SU-DHL-6 (cell line): Measurements from ENCODE around the gene LCN9.

Experiments used
- CTCF ChIP-seq: fragments of 200-600 bp; sonication (generic); IDR thresholded peaks from one replicate; pipeline ENCODE4 v1.5.1; 2017; ENCODE audit warnings: antibody characterized with exemption, mild to moderate bottlenecking, low read length, moderate library complexity; ENCODE audit not compliant: insufficient read depth, poor library complexity, severe bottlenecking
- EZH2phosphoT487 ChIP-seq: fragments of 200-600 bp; sonication (generic), shearing (Covaris generic); conservative IDR thresholded peaks from 2 replicates; pipeline ENCODE4 v1.6.1; 2018; ENCODE audit warnings: mild to moderate bottlenecking, antibody characterized with exemption, low read length, moderate library complexity, mixed read lengths

- TF ChIP-seq CTCF: no peak
- TF ChIP-seq EZH2phosphoT487: no peak
Measured at GRCh38 chr9:135671591-135672041, 8.5 kb downstream of the LCN9 start.
